ENCODE results near the gene PRDM10.
A peak's percentile ranks its signal among the peaks of the same experiment; 100 is the strongest.
"Not testable (repeated sequence)": the region's sequence is repeated elsewhere in the genome, so short reads cannot be mapped to it uniquely, and the experiment has no call there.

The PRDM10 gene

DNA sequence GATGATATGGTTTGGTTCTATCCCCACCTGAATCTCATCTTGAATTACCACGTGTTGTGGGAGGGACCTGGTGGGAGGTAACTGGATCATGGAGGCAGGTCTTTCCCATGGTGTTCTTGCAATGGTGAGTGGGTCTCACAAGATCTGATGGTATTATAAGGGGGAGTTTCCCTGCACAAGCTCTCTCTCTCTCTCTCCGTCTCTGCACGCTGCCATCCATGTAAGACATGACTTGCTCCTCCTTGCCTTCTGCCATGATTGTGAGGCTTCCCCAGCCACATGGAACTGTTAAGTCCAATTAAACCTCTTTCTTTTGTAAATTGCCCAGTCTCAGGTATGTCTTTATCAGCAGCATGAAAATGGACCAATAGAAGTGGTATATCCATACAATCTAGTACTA, 13.2 kb upstream of the PRDM10 start:
- H3K27ac ChIP-seq, result not testable (repeated sequence)

DNA sequence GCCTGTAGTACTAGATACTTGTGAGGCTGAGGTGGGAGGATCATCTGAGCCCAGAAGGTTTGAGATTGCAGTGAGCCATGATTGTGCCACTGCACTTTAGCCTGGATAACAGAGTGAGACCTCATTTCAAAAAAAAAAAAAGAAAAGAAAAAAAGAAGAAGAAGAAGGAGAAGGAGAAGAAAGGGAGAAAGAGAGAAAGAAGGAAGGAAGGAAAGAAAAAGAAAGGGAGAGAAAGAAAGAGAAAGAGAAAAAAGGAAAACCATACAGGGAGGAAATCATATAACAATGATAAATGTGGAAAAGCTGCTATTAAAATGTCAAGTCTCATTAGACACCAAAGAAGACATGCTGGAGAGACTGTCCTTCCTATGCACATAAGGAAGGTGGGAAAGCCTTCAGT, 5.7 kb upstream of the PRDM10 start:
- Histone ChIP-seq H3K4me3 (no peak overlapping the region), H3K27ac (no peak overlapping the region)

More for the DNA sequence above, 13.2 kb upstream of the PRDM10 start:
- H3K4me3 ChIP-seq, result not testable (repeated sequence)

DNA sequence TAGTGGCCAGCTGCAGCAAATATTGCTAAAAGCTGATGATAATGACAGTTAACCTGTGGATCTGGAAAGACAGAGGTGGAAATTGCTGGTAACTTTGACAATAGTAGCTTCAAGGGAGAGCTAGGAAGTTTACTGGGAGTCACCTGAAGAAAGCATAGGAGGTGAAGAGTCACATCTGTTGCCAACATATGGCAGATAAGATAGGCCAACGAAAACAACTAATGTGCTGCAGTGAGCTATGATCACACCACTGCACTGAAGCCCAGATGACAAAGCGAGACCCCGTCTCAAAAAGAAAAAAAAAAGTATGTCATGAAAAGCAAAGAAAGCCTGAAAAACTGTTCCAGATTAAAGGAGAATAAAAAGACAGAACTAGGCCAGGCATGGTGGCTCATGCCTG, 4.3 kb upstream of the PRDM10 start:
- H3K27ac ChIP-seq, result no peak overlapping the region

DNA sequence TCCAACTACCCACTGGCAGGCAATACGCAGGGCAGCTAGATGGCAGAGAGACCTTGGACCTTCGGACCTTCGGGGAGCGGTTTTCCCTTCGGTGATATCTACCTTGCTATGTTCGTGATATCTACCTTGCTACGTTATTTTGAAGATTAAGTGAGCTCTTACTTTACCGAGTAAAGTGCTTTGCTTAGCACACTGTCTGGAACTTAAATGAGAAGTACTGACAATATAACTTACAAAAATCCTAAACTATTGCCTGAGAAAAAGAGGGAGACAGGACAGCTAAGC, 1.0 kb upstream of the PRDM10 start:
- peak overlapping the region; percentile 94 to 100 (median 100) for H3K27ac ChIP-seq
- H3K4me3 ChIP-seq, result peak overlapping the region; percentile 62 to 96 (median 81)

More for the DNA sequence above, 4.3 kb upstream of the PRDM10 start:
- H3K4me3 ChIP-seq, result no peak overlapping the region

DNA sequence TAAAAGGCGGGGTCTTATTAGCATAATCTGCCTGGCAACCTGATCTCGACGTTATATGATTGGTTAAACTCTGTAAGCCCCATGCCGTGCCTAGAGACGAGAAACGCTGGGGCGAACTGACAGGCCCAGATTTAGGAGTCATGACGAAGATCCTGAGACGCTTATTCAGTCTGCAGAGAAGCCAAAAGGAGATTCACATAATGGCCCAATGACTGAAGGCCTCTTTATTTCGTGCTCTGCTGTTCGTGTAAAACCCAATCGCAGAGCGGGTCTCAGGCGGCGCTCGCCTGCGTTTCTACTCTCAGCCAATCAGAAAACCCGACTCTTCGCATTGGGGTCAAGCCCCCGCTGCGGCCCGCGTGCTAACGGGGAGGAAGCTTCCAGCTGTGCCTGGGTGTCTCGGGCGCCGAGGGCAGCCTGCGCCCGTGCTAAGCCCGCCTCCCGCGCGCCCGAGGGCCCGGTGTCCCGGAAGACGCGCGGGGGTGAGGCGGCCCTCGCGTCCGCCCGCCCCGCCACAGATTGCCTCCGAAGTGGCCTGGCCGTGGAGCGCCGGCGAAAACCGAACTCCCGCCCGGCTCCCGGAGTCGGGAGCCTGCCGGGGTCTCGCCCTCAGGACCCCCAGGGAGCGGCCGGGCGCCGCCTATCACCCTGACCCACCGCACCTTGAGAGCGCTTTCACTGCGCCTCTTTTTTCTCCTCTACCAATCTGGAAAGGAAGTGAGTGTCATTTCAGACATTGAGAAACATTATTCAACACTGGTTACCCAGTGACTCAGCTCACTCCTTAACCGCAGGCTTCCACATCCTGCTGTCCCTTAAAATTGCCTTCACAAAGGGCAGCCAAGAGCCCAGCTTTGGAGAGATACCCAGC, 446 bp upstream of the PRDM10 start:
- peak overlapping the region; percentile 94 to 100 (median 100) for H3K27ac ChIP-seq
- H3K4me3 ChIP-seq, result peak overlapping the region; percentile 62 to 96 (median 81)

DNA sequence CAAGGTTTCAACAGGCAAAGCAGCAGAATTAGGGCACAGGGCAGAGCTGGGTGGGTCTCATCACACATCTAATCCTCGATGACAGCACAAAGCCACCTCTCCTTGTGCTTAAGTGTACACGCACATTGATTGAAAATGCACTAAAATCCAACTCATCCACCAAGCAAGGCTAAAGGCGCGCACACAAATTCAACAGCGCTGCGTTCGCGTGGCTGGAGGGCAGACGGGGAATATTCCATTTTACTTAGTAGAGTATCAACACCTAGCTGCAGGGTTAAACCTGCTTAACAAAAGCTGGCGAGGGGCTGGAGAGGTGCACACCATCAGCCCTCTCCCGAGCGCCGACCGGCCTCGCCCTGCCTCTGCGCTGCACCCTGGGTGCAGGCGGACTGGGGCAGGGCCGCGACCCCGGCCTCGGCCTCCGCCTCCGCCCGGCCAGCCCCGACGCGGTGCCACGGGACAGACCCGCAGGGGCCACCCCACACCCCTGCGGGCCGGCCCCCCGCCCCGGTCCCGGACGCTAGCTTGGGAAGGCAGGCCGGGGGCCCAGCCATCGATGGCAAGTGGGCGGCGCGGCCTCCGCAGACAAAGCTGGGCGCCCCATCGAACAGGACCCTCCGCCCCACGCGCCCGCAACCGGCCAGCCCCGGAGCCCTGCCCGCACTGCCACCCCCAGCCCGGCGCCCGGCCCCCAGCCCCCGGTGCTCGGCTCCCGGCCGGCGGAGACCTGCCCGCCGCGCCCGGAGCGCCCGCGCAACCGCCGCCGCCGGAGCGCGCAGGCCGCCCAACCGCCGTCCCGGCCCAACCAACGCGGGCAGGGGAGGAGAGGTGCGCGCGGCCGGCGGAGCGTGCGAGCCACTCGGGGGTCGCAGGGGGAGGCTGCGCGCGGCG, 929 bp downstream of the PRDM10 start:
- H3K4me3 ChIP-seq, result peak overlapping the region; percentile 62 to 96 (median 81)
- peak overlapping the region; percentile 94 to 100 (median 100) for H3K27ac ChIP-seq

DNA sequence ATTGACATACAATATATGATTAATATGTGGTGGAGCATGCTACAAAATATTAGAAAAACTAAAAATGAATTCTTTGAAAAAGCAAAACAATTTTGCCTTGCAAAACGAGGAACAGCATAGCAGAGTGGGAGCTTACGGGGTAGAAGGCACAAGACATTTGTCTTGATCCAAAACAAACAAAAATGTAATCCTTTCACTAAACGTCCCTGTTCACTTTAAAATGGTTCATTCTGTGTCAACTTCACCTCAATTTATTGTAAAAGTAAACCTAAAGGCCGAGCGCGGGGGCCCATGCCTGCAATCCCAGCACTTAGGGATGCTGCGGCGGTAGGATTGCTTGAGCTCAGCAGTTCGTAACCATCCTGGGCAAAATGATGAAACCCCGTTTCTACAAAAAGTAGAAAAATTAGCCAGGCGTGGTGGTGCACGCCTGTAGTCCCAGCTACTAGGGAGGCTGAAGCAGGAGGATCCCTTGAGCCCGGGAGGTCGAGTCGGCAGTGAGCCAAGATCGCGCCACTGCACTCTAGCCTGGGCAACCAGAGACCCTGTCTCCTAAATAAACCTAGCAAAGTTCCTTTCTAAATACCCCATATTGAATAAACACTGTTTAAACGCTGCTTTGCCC, 2.0 kb downstream of the PRDM10 start:
- Histone ChIP-seq H3K27ac (peak overlapping the region in 15 of 21 experiments; percentile 94 to 100 (median 100)), H3K4me3 (peak overlapping the region in 3 of 7 experiments; percentile 73 to 86 (median 81))

DNA sequence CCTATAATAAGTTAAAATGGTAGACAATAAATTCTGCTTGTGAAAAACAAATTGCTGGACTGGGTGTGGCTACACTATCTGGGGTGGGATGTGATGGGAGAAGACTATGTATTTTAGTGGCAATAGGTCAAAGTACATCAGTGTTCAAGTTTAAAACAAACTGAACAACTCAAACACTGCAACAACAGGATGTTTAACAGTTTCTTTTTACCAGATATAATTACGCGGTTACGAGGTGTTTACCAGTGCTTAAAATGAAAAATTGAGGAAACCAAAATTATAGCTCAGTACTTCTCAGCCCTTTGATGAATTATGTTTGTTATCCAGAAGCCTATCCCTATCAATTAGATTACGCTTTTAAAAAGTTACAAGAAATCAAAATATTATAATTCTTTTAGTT, 3.2 kb downstream of the PRDM10 start:
- H3K27ac ChIP-seq, result no peak overlapping the region
- H3K4me3 ChIP-seq, result no peak overlapping the region

DNA sequence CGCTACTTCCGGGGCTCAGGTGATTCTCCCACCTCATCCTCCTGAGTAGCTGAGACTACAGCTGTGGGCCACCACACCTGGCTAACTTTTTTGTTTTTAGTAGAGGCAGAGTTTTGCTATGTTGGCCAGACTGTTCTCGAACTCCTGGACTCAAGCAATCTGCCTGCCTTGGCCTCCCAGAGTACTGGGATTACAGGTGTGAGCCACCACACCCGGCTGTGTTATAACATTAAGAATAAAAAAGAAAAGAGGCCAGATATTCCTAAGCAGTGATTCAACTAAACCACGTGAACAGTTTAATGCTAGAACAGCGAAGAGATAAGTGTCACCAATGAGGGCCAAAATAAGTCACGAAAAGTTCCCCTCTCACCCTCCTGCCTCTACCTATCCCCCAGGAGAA, 3.7 kb downstream of the PRDM10 start:
- Histone ChIP-seq H3K27ac (peak overlapping the region in 1 of 21 experiments; percentile 4), H3K4me3 (no peak overlapping the region)

DNA sequence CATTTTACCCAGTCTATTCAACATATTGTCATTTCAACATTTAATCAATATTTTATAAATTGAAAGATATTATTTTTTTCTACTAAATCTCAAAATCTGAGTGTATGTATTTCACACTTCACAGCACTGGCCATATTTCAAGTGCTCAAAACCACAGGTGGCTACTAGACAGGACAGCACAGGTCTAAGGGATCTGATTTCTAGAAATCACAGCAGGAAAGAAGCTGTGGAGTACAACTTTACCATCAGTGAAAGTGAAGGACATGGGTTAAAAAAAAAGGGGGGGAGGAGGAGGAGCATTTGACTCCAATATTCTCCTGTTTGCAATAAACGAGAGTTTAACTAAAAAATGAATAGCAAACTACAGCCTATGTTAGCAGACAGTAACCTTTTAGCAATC, 4.5 kb downstream of the PRDM10 start:
- H3K27ac ChIP-seq, result peak overlapping the region in 1 of 21 experiments; percentile 4
- H3K4me3 ChIP-seq, result no peak overlapping the region

DNA sequence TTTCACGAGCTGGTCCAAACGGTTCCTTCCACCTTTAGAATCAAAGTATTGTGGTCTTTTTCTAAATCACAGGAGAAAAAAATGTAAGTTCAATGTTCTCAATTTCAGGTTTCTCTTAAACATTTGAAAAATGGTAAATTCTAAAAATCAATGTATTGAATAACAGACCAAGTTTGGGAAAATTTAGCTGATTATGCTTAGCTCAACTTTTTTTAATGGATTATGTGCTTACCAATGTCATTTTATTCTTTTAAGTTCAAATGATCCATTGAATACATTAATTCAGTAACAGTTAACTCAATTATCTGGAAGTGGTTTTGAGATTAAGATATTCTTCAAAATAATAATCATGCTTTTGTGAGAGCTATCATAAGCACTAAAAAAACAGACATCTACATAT, 5.1 kb downstream of the PRDM10 start:
- H3K27ac ChIP-seq, result no peak overlapping the region
- no peak overlapping the region for H3K4me3 ChIP-seq

DNA sequence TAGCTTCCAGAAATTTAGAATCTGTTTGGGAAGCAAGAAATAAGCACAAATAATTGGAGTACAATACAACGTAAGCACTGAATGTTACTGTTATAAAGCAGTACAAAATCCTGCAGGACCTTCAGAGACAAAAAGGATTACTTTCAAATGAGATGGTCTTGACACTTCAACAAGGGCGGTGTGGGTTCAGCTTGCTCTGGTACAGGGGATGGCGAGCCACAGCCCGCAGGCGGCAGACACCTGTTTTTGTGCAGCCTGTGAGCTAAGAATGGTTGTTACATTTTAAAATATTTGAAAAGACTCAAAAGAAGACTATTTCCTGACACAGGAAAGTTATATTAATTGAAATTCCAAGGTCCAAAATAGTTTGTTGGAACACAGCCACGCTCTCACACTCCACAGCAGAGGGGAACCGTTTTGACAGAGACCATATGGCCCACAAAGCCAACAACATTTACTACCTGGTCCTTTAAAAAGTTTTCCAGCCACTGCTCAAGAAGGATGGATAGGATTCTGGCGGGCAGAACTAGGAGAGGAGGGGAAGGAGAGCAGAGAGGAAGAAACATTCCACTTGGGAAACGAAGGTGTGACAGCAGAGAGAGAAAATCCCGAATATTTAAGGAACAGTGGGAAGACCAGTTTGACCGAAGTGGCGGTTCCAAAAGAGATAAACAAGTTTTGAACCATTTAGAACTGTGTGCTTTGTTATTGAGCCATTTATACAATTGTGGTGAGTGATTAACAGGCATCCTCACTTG, 6.3 kb downstream of the PRDM10 start:
- Histone ChIP-seq H3K27ac (no peak overlapping the region), H3K4me3 (no peak overlapping the region)

DNA sequence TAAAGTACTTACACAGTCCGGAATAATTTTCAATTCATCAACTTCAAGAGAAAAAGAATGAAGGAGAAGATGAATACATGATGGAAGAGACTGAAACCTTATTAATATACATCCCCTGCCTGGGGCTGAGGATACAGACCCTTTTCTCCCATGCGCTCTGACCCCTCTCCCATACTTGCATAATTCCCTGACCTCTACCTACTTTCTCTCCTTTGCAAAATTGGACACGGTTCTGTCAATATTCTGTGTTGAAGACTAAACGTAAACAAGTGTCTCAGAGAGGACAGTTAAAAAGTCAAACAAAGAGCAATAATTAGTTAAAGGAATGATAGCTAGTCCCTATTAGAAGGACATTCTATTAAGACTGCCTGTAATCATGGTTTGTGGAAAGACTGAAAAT, 7.5 kb downstream of the PRDM10 start:
- no peak overlapping the region for H3K4me3 ChIP-seq
- H3K27ac ChIP-seq, result no peak overlapping the region

DNA sequence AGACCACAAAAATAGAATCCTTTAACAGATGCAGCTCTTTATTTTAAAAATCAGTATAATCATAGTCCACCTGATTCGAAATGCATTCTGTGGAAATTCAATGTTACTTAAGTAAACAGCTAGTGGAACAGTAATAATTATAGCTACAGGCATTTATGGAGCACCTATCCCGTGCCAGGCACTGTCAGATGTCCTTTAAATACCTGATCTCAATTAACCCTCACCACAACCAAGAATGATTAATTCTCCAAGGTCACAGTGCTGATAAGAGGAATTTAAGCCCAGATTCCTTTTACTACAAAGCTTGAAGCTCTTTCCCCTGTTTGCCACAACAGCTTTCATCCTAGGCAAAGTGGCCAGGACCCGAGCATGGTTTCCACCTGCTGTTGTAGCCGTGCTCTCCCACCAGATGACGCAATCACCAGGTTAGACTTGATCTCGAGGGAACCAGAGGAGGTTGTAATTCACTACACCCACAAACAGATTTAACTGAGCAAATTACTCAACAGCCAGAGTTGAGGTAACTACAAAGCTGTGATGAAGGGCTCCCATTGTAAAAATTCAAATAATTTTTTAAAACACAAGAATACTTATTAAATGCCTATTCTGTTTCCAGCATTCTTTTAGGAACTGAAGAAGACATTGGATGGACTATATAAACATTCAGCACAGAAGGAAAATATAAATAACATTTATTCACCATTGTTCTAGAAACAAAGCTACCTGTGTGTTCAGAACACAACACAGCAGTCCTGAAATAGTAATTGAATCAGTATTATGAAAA, 10.3 kb downstream of the PRDM10 start:
- H3K4me3 ChIP-seq, result no peak overlapping the region
- no peak overlapping the region for H3K27ac ChIP-seq

DNA sequence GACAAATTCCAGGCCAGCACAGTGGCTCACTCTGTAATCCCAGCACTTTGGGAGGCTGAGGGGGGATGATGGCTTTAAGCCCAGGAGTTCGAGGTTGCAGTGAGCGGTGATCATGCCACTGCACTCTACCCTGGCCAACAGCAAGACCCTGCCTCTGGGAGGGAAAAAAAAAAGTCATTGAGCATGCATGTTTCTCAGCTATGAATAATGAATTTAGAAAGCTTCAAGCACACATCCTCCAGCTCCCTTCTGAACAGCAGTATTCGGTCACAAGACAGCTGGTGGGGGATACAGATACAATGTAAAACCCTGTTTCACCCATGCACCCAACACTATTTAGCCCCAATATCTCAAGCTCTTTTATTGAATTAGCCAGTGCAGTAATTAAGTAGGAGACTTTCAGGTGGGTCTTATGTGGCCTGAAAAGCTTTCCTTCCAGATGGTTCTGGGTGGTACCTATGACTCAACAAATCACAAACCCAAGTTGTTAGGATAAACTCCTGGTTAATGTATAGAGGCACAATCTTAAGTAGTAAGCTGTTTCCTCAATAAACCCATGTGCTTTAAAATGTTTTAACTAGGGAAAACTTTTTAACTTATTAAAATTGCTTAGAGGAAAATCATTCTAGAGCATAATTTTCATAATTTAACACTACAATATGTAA, 13.4 kb downstream of the PRDM10 start:
- H3K27ac ChIP-seq, result no peak overlapping the region
- H3K4me3 ChIP-seq, result no peak overlapping the region

DNA sequence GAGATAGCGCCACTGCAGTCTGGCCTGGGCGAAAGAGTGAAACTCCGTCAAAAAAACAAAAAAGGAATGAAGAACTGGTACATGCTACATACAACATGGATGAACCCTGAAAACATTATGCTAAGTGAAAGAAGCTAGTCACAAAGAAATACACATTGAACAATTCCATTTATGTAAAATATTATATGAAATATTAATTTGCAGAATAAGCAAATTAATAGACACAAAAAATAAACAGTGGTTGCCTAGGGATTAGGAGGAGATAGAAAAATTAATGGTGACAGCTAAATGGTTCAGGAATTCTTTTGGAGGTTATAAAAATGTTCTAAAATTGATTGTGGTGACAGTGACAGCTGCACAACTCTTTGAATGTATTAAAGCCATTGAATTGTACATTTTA, 14.7 kb downstream of the PRDM10 start:
- Histone ChIP-seq H3K4me3 (no peak overlapping the region), H3K27ac (no peak overlapping the region)

DNA sequence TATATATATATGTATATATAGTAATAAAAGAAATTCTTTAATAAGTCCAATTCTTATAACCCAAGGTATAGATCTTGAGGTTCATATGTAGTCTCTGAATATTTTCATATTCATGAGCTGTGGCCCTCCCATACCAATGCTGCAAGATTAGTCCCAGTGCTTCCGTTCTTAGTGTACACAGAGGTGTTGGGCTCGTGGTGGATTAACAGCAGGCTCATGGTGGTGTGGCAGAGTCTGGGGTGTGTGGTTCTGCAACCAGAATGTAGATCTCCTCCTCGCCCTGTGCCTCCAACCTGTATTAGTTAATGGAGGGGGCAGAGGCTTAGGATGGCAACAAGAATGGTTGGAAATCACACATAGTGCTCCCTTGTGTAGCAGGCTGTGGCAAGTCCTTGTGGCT, 16.8 kb downstream of the PRDM10 start:
- Histone ChIP-seq H3K4me3 (no peak overlapping the region), H3K27ac (no peak overlapping the region)

DNA sequence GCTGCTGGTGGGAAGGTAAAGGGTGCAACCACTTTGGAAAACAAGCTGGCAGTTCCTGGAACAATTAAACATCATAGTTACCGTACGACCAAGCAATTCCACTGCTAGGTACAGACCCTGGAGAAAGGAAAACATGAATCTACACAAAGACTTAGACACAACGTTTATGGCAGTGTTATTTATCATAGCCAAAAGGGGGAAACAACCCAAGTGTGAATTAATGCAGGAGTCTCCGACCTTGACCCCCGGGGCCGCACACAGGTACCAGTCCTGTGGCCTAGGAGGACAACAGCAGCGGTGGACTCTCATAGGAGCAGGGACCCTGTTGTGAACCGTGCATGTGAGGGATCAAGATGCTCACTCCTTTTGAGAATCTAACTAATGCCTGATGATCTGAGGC, 22.5 kb downstream of the PRDM10 start:
- Histone ChIP-seq H3K27ac (no peak overlapping the region), H3K4me3 (no peak overlapping the region)

Measured in skin epidermis (tissue), 12 donors.